ENCODE measurements around the gene POLRMT.

Gene POLRMT

DNA sequence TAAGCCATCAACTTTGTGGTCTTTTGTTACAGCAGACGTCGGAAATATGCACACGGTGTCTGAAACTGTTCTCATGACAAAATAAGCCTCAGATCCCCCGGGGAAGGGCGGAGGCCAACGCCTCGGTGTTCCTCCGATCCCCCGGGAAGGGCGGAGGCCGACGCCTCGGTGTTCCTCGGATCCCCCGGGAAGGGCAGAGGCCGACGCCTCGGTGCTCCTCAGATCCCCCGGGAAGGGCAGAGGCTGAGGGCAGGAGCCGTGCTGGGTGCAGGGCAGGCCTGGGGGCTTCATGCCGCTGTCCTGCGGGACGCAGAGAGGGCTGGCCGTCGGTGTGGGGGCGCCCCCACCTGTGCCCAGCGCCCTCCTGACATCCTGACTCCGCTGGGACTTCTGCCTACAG lies 11.0 kb upstream of the POLRMT start:
- TF ChIP-seq FOXM1 (IDR thresholded peaks at IDR 0.05; ENCODE audit: borderline replicate concordance, low read depth) (no peak), RAD21 (IDR thresholded peaks at IDR 0.05; ENCODE audit: low read depth) (no peak), NFIC (IDR thresholded peaks at IDR 0.05) (no peak), TEAD4 (IDR thresholded peaks at IDR 0.05) (no peak), YY1 (IDR thresholded peaks at IDR 0.05; ENCODE audit: low read depth) (no peak), EP300 (IDR thresholded peaks at IDR 0.05; ENCODE audit: borderline replicate concordance) (no peak), TAF1 (IDR thresholded peaks at IDR 0.05; ENCODE audit: low read depth) (no peak), ZBTB7A (IDR thresholded peaks at IDR 0.05; ENCODE audit: low read depth) (no peak), EGR1 (IDR thresholded peaks at IDR 0.05) (no peak), CREB1 (IDR thresholded peaks at IDR 0.05; ENCODE audit: low read depth) (no peak), TCF12 (IDR thresholded peaks at IDR 0.05; ENCODE audit: low read depth) (no peak), CEBPB (IDR thresholded peaks at IDR 0.05) (no peak)
- TF ChIP-seq, protein P1, sequence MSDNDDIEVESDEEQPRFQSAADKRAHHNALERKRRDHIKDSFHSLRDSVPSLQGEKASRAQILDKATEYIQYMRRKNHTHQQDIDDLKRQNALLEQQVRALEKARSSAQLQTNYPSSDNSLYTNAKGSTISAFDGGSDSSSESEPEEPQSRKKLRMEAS (IDR thresholded peaks at IDR 0.05): no peak
- TF ChIP-seq, protein P2, sequence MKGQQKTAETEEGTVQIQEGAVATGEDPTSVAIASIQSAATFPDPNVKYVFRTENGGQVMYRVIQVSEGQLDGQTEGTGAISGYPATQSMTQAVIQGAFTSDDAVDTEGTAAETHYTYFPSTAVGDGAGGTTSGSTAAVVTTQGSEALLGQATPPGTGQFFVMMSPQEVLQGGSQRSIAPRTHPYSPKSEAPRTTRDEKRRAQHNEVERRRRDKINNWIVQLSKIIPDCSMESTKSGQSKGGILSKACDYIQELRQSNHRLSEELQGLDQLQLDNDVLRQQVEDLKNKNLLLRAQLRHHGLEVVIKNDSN (IDR thresholded peaks at IDR 0.05): no peak
- TF ChIP-seq, protein P3, sequence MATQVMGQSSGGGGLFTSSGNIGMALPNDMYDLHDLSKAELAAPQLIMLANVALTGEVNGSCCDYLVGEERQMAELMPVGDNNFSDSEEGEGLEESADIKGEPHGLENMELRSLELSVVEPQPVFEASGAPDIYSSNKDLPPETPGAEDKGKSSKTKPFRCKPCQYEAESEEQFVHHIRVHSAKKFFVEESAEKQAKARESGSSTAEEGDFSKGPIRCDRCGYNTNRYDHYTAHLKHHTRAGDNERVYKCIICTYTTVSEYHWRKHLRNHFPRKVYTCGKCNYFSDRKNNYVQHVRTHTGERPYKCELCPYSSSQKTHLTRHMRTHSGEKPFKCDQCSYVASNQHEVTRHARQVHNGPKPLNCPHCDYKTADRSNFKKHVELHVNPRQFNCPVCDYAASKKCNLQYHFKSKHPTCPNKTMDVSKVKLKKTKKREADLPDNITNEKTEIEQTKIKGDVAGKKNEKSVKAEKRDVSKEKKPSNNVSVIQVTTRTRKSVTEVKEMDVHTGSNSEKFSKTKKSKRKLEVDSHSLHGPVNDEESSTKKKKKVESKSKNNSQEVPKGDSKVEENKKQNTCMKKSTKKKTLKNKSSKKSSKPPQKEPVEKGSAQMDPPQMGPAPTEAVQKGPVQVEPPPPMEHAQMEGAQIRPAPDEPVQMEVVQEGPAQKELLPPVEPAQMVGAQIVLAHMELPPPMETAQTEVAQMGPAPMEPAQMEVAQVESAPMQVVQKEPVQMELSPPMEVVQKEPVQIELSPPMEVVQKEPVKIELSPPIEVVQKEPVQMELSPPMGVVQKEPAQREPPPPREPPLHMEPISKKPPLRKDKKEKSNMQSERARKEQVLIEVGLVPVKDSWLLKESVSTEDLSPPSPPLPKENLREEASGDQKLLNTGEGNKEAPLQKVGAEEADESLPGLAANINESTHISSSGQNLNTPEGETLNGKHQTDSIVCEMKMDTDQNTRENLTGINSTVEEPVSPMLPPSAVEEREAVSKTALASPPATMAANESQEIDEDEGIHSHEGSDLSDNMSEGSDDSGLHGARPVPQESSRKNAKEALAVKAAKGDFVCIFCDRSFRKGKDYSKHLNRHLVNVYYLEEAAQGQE (IDR thresholded peaks at IDR 0.05; ENCODE audit: low read depth): no peak

DNA sequence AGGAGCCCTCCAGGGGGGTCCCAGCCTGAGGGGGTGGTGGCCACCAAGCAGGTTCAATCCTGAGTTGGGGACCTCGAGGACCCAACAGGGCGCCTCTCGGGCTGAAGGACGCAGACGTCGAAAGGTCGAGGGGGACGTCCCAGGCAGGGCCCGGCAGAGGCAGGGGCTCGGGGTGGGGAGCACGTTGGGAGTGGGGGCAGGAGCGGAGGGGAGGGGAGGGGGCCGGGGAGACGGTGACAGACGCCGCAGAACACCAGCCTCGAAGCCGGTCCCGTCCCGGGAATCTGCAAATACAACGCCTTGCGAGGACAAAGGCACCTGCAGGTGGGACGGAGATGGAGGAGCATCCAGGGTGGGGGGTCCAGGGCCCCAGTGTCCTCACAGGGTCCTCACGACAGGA lies 10.4 kb upstream of the POLRMT start:
- TF ChIP-seq, protein P3 (IDR thresholded peaks at IDR 0.05; ENCODE audit: low read depth): no peak
- no peak for TF ChIP-seq NFIC (IDR thresholded peaks at IDR 0.05)
- no peak for TF ChIP-seq YY1 (IDR thresholded peaks at IDR 0.05; ENCODE audit: low read depth)

DNA sequence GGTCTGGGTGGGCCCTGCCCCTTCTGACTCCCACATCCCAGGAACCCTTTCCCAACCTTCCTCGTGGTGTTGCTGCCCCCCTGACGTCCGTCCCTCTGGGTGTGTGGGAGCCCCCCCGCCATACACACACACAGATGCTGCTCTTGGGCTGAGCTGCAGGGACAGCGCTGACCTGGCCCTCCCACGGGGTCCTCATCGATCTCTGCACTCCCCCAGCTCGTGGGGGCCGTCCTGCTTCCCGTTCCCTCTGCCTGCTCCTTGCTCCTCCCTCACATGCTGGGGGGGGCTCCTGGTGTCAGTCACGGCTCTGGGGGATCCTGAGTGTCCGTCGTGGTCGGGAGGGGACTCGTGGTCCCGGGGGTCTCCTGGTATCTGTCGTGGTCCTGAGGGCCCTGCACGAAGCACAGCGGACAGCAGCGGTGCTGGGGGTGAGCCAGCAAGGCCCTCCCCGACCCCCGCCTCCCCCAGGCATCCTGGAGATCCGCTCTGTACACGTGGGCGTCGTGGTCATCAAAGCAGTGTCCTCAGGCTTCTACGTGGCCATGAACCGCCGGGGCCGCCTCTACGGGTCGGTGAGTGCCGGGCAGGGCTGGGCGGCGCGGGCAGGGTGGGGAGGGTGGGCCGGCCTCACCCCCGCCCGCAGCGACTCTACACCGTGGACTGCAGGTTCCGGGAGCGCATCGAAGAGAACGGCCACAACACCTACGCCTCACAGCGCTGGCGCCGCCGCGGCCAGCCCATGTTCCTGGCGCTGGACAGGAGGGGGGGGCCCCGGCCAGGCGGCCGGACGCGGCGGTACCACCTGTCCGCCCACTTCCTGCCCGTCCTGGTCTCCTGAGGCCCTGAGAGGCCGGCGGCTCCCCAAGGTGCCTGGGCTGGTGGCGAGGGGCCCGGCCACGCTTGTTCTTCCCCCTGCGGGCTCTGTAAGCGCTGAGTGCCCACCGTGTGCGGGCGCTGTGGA lies 9.7 kb upstream of the POLRMT start:
- TF ChIP-seq FOXM1 (IDR thresholded peaks at IDR 0.05; ENCODE audit: borderline replicate concordance, low read depth) (no peak), NFIC (IDR thresholded peaks at IDR 0.05) (no peak), TCF12 (IDR thresholded peaks at IDR 0.05; ENCODE audit: low read depth) (no peak), CEBPB (IDR thresholded peaks at IDR 0.05) (no peak)

DNA sequence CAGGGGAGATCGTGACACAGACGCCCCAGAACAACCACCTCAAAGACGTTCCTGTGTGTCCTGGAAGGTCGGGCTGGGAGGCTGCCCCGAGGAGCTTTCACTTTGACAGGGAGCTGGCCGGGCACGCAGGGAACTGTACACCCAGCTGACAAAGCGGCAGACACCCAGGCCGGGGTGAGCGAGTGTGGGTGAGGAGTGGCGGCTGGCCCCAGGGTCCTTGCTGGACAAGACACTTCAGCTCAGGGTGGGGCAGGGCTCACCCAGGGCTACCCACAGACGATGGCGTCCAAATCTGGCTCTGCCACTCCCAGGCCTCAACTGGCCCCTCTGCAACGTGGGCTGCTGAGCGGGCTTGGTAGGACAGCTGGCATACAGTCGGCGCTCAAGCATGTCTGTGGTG lies 8.4 kb upstream of the POLRMT start:
- TF ChIP-seq, protein P1 (IDR thresholded peaks at IDR 0.05): no peak
- TF ChIP-seq RAD21 (IDR thresholded peaks at IDR 0.05; ENCODE audit: low read depth): no peak
- no peak for TF ChIP-seq YY1 (IDR thresholded peaks at IDR 0.05; ENCODE audit: low read depth)
- no peak for TF ChIP-seq FOXM1 (IDR thresholded peaks at IDR 0.05; ENCODE audit: borderline replicate concordance, low read depth)
- no peak for TF ChIP-seq ZBTB7A (IDR thresholded peaks at IDR 0.05; ENCODE audit: low read depth)
- TF ChIP-seq CREB1 (IDR thresholded peaks at IDR 0.05; ENCODE audit: low read depth): no peak
- TF ChIP-seq CEBPB (IDR thresholded peaks at IDR 0.05): no peak

DNA sequence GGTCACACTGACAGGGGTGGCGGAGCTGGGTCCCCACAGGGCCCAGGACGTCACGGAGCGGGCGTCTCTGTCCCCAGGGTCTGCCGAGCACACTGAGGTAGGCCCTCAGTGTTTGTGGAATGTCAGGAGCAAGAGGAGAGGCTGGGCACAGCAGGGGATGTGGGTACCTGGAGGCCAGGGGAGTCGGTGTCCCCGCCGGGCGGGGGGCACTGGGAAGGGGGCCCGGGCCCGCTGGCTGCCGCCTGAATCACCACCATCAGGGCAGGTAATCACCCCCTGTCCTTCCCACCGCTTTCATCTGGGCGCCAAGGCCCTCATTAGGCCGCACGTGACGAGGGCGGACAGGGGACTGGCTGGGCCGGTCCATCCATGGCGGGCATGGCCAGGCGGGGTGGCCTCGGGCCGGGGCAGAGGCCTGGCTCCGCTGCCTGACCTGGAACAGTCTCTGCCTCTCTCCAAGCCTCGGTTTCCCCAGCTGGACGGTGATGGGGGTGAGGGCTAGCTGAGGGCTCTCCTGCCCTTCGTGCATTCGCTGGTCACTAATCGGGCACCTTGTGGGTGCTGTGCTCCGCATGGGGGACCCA lies 7.4 kb upstream of the POLRMT start:
- no peak for TF ChIP-seq EGR1 (IDR thresholded peaks at IDR 0.05)
- TF ChIP-seq, protein P3 (IDR thresholded peaks at IDR 0.05; ENCODE audit: low read depth): no peak
- TF ChIP-seq TCF12 (IDR thresholded peaks at IDR 0.05; ENCODE audit: low read depth): no peak
- TF ChIP-seq YY1 (IDR thresholded peaks at IDR 0.05; ENCODE audit: low read depth): no peak
- TF ChIP-seq CREB1 (IDR thresholded peaks at IDR 0.05; ENCODE audit: low read depth): no peak
- TF ChIP-seq, protein P2 (IDR thresholded peaks at IDR 0.05): no peak
- no peak for TF ChIP-seq TEAD4 (IDR thresholded peaks at IDR 0.05)
- TF ChIP-seq TAF1 (IDR thresholded peaks at IDR 0.05; ENCODE audit: low read depth): no peak
- no peak for TF ChIP-seq EP300 (IDR thresholded peaks at IDR 0.05; ENCODE audit: borderline replicate concordance)

Data from Ishikawa (cell line).